Aorta (tissue), 5 donors: ENCODE results near the gene RAP1GAP2. TPM values are rescaled to one million over a fixed set of nuclear protein-coding genes. Genes with fewer than 3 reads are reported as not detected.
"Not testable (repeated sequence)": the region's sequence is repeated elsewhere in the genome, so short reads cannot be mapped to it uniquely, and the experiment has no call there.

Experiments
- ATAC-seq: fragments of 200-7000 bp; cut with Tn5 transposase; one replicate; pipeline ENCODE4 v1.9.1; 2022; ENCODE audit warnings: moderate library complexity; ENCODE audit not compliant: low FRiP score
- DNase-seq, 2 donors: peaks; one replicate each; pipeline ENCODE4 v3.0.0-alpha.2; 2020
- H3K27ac ChIP-seq, 2 donors: one replicate each; pipeline ENCODE4 v1.5.1; 2013; ENCODE audit warnings: low read length in 2 of 2, mild to moderate bottlenecking in 2 of 2, moderate library complexity in 2 of 2, control low read depth in 1 of 2, inconsistent platforms in 1 of 2, low read depth in 1 of 2
- H3K27me3 ChIP-seq, 2 donors: one replicate each; pipeline ENCODE4 v1.6.1; 2013; ENCODE audit warnings: control low read depth in 1 of 2, low read length in 1 of 2, mild to moderate bottlenecking in 1 of 2, moderate library complexity in 1 of 2; ENCODE audit not compliant: insufficient read depth in 2 of 2, control insufficient read depth in 1 of 2
- H3K36me3 ChIP-seq, 2 donors: one replicate each; pipeline ENCODE4 v1.6.1; 2013; ENCODE audit warnings: control low read depth in 1 of 2, low read length in 1 of 2, mild to moderate bottlenecking in 1 of 2; ENCODE audit not compliant: insufficient read depth in 2 of 2, control insufficient read depth in 1 of 2
- H3K4me1 ChIP-seq, 2 donors: one replicate each; pipeline ENCODE4 v1.6.1; 2013; ENCODE audit warnings: low read length in 2 of 2, control low read depth in 1 of 2, mild to moderate bottlenecking in 1 of 2, moderate library complexity in 1 of 2; ENCODE audit not compliant: insufficient read depth in 2 of 2, control insufficient read depth in 1 of 2
- H3K4me3 ChIP-seq, 2 donors: one replicate each; pipeline ENCODE4 v1.5.1; 2013; ENCODE audit warnings: low read length in 2 of 2, control low read depth in 1 of 2, mild to moderate bottlenecking in 1 of 2
- H3K9me3 ChIP-seq: one replicate; pipeline ENCODE4 v1.6.1; 2013; ENCODE audit warnings: mild to moderate bottlenecking, low read length; ENCODE audit not compliant: control insufficient read depth
- WGBS, 2 donors: extraction: QIAGEN DNeasy Blood & Tissue Kit; methylation state at CpG; one replicate each; pipeline ENCODE4 v1.1.7; 2013; 5-methylcytosine and 5-hydroxymethylcytosine counted together
- intact Hi-C, 2 donors: fragments of 100-400 bp; cut with DNase I; formaldehyde crosslinking; loops; one replicate each; pipeline versions ENCODE4 v1.14.2 to v1.15.0; 2022
- polyA plus RNA-seq, 2 donors: library from polyadenylated mRNA; stranded (reverse); fragments of 200-250 nt; gene quantifications; one replicate each; pipeline ENCODE4 v1.2.3, GENCODE V29; 2013
- total RNA-seq, 2 donors: library from RNA; stranded (reverse); fragmentation: NEBNext Ultra II Directional; extraction: Animal tissue kit (Norgen Biotek cat#: 25700); gene quantifications; one replicate each; pipeline ENCODE4 v1.2.1, GENCODE V29; 2021
- donor health status: healthy with polysubstance abuse.
- donor health status: Bipolar disorder and iron deficiency.
- donor health status: DM: no; HTN: no; CAD: no.
- donor health status: DM: no; HTN: no; CAD: no.
- donor health status: DM: yes; HTN: yes; CAD: no.

Gene RAP1GAP2
- total and polyA plus RNA-seq, 4 donors: 2.0 to 7.7 (median 4.2) TPM

- H3K27me3 ChIP-seq, H3K36me3 ChIP-seq, H3K4me1 ChIP-seq, DNase-seq, intact Hi-C loops, H3K27ac ChIP-seq, ATAC-seq, H3K9me3 ChIP-seq, H3K4me3 ChIP-seq: not testable (repeated sequence)
- WGBS, 2 donors: 91 to 92% methylated on average over 9 to 10 of the region's 10 CpGs
Observed at GRCh38 chr17:2890778-2891177, 94.5 kb downstream of the RAP1GAP2 start.

- H3K27me3 ChIP-seq: no peaks in the 10 kb centered on the region
- intact Hi-C loops: no loop called here
- H3K4me1 ChIP-seq: no peaks in the 10 kb centered on the region
- DNase-seq: no peak
- no peaks in the 10 kb centered on the region for H3K36me3 ChIP-seq
- no peak overlapping the region for H3K27ac ChIP-seq
- no peak for ATAC-seq
- 59% methylated on average over 8 of the region's 8 CpGs for WGBS, 2 donors
- no peak overlapping the region for H3K4me3 ChIP-seq
- no peaks in the 10 kb centered on the region for H3K9me3 ChIP-seq
Observed at GRCh38 chr17:2892305-2892971, 96.2 kb downstream of the RAP1GAP2 start.

- Histone ChIP-seq H3K4me1 (no peaks in the 10 kb centered on the region), H3K4me3 (no peak overlapping the region), H3K27ac (no peak overlapping the region), H3K9me3 (no peaks in the 10 kb centered on the region), H3K27me3 (no peaks in the 10 kb centered on the region), H3K36me3 (no peaks in the 10 kb centered on the region)
- intact Hi-C loops: no loop called here
- DNase-seq (no peak), ATAC-seq (no peak)
- 87 to 94% methylated on average over 20 of the region's 20 CpGs for WGBS, 2 donors
Observed at GRCh38 chr17:2893422-2893914, 97.2 kb downstream of the RAP1GAP2 start.

- Histone ChIP-seq H3K4me3 (no peak overlapping the region), H3K27ac (no peak overlapping the region), H3K36me3 (no peaks in the 10 kb centered on the region), H3K27me3 (no peaks in the 10 kb centered on the region), H3K4me1 (no peaks in the 10 kb centered on the region), H3K9me3 (no peaks in the 10 kb centered on the region)
- ATAC-seq (no peak), DNase-seq (no peak)
- WGBS, 2 donors: 78 to 88% methylated on average over 17 of the region's 17 CpGs
- intact Hi-C loops: no loop called here
Observed at GRCh38 chr17:2894782-2895181, 98.5 kb downstream of the RAP1GAP2 start.

GRCh38 chr17:2897605-2898004, 101.4 kb downstream of the RAP1GAP2 start:
- DNase-seq: no peak
- H3K27ac ChIP-seq: no peak overlapping the region
- 88 to 90% methylated on average over 11 of the region's 11 CpGs for WGBS, 2 donors
- H3K4me3 ChIP-seq: no peak overlapping the region
- intact Hi-C loops: no loop called here
- ATAC-seq: no peak
- H3K9me3 ChIP-seq: no peaks in the 10 kb centered on the region
- H3K27me3 ChIP-seq: no peaks in the 10 kb centered on the region
- H3K4me1 ChIP-seq: no peaks in the 10 kb centered on the region
- H3K36me3 ChIP-seq: no peaks in the 10 kb centered on the region

- H3K27ac ChIP-seq: no peak overlapping the region
- H3K4me3 ChIP-seq: no peak overlapping the region
- intact Hi-C loops: no loop called here
- no peaks in the 10 kb centered on the region for H3K4me1 ChIP-seq
- no peaks in the 10 kb centered on the region for H3K36me3 ChIP-seq
- no peaks in the 10 kb centered on the region for H3K9me3 ChIP-seq
- DNase-seq: no peak
- no peak for ATAC-seq
- 79% methylated on average over 15 of the region's 15 CpGs for WGBS, 2 donors
- no peaks in the 10 kb centered on the region for H3K27me3 ChIP-seq
Observed at GRCh38 chr17:2898255-2898926, 102.2 kb downstream of the RAP1GAP2 start.

GRCh38 chr17:2899906-2900305, 103.7 kb downstream of the RAP1GAP2 start:
- no peak for DNase-seq
- no peak for ATAC-seq
- no peak overlapping the region for H3K27ac ChIP-seq
- no peaks in the 10 kb centered on the region for H3K4me1 ChIP-seq
- no peaks in the 10 kb centered on the region for H3K27me3 ChIP-seq
- WGBS, 2 donors: 77% methylated on average over 9 of the region's 9 CpGs
- H3K9me3 ChIP-seq: no peaks in the 10 kb centered on the region
- no peaks in the 10 kb centered on the region for H3K36me3 ChIP-seq
- intact Hi-C loops: loop anchor here in 1 of 2 donors (10.0 kb wide), 1 partner anchor 395 kb away; the partner anchor contains the start of gene OR3A1
- no peak overlapping the region for H3K4me3 ChIP-seq

- Histone ChIP-seq H3K4me1 (no peaks in the 10 kb centered on the region), H3K9me3 (no peaks in the 10 kb centered on the region), H3K27me3 (no peaks in the 10 kb centered on the region), H3K36me3 (no peaks in the 10 kb centered on the region), H3K27ac (no peak overlapping the region), H3K4me3 (no peak overlapping the region)
- intact Hi-C loops: loop anchor here in 1 of 2 donors (10.0 kb wide), 1 partner anchor 394 kb away; the partner anchor contains the start of gene OR3A1
- 94 to 97% methylated on average over 9 of the region's 9 CpGs for WGBS, 2 donors
- no peak for DNase-seq
- ATAC-seq: no peak
Observed at GRCh38 chr17:2900842-2901241, 104.6 kb downstream of the RAP1GAP2 start.

GRCh38 chr17:2901582-2901981, 105.3 kb downstream of the RAP1GAP2 start:
- no peak for DNase-seq
- 90 to 95% methylated on average over 4 of the region's 4 CpGs for WGBS, 2 donors
- no peaks in the 10 kb centered on the region for H3K27me3 ChIP-seq
- no peak for ATAC-seq
- no peaks in the 10 kb centered on the region for H3K4me1 ChIP-seq
- no peak overlapping the region for H3K4me3 ChIP-seq
- no peak overlapping the region for H3K27ac ChIP-seq
- H3K9me3 ChIP-seq: no peaks in the 10 kb centered on the region
- intact Hi-C loops: loop anchor here in 1 of 2 donors (10.0 kb wide), 1 partner anchor 393 kb away; the partner anchor contains the start of gene OR3A1
- no peaks in the 10 kb centered on the region for H3K36me3 ChIP-seq
